Fibroblast of skin of back (primary cell): ENCODE results near the gene CRELD2.

Experiments
- DNase-seq: peaks from one replicate; pipeline ENCODE4 v3.0.0-alpha.2; 2013

Gene CRELD2

GRCh38 chr22:49958366-49958921 lies 40.0 kb downstream of the CRELD2 start:
- no peak for DNase-seq

- no peak for DNase-seq
Measured at GRCh38 chr22:49958931-49959781, 40.7 kb downstream of the CRELD2 start.

- DNase-seq: peak; percentile 22
Measured at GRCh38 chr22:49959782-49960158, 41.3 kb downstream of the CRELD2 start.

- DNase-seq: peak; percentile 96
Measured at GRCh38 chr22:49960159-49961004, 41.9 kb downstream of the CRELD2 start, which contains the start of gene PIM3. TSS of gene PIM3 (plus strand) at chr22:49960772. CDS start at chr22:49960948, 176 bp downstream.

GRCh38 chr22:49961005-49961600 lies 42.7 kb downstream of the CRELD2 start:
- peak; percentile 14 for DNase-seq

GRCh38 chr22:49961601-49962011 lies 43.2 kb downstream of the CRELD2 start:
- peak; percentile 33 for DNase-seq

- DNase-seq: peak; percentile 91
Measured at GRCh38 chr22:49962012-49962750, 43.7 kb downstream of the CRELD2 start.

- no peak for DNase-seq
Measured at GRCh38 chr22:49962751-49963646, 44.6 kb downstream of the CRELD2 start.

- no peak for DNase-seq
Measured at GRCh38 chr22:49963647-49964026, 45.2 kb downstream of the CRELD2 start.

- DNase-seq: no peak
Measured at GRCh38 chr22:49964136-49965090, 46.0 kb downstream of the CRELD2 start.

GRCh38 chr22:49965091-49966040 lies 46.9 kb downstream of the CRELD2 start:
- DNase-seq: no peak

- DNase-seq: no peak
Measured at GRCh38 chr22:49966041-49966773, 47.8 kb downstream of the CRELD2 start.

- DNase-seq: no peak
Measured at GRCh38 chr22:49966774-49967705, 48.6 kb downstream of the CRELD2 start.

GRCh38 chr22:49967706-49968208 lies 49.3 kb downstream of the CRELD2 start:
- DNase-seq: no peak

- DNase-seq: no peak
Measured at GRCh38 chr22:49968313-49968830, 49.9 kb downstream of the CRELD2 start.
